22Rv1 (cell line): ENCODE data around the gene CLIC4.
"Not testable (repeated sequence)": the region's sequence is repeated elsewhere in the genome, so short reads cannot be mapped to it uniquely, and the experiment has no call there.

Experiments used
- H3K27ac ChIP-seq: fragments of 450-650 bp; 2 replicates; pipeline ENCODE4 v1.5.1; 2017
- CTCF ChIP-seq: fragments of 450-650 bp; IDR thresholded peaks from 2 replicates; pipeline ENCODE4 v1.5.1; 2017; ENCODE audit warnings: mild to moderate bottlenecking
- ZFX ChIP-seq: fragments of 450-650 bp; IDR thresholded peaks from 2 replicates; pipeline ENCODE4 v1.6.1; 2017; ENCODE audit warnings: antibody characterized with exemption, borderline replicate concordance

The CLIC4 gene

GRCh38 chr1:24886241-24886640 lies 141.0 kb downstream of the CLIC4 start:
- TF ChIP-seq CTCF (no peak), ZFX (no peak)
- H3K27ac ChIP-seq = no peak overlapping the region

GRCh38 chr1:24888061-24888970 lies 143.1 kb downstream of the CLIC4 start:
- no peak overlapping the region for H3K27ac ChIP-seq
- TF ChIP-seq ZFX = no peak
- TF ChIP-seq CTCF = no peak

GRCh38 chr1:24888971-24889676 lies 143.9 kb downstream of the CLIC4 start:
- TF ChIP-seq CTCF (no peak), ZFX (no peak)
- H3K27ac ChIP-seq = no peak overlapping the region

- no peak overlapping the region for H3K27ac ChIP-seq
These were observed 145.6 kb downstream of the CLIC4 start for GRCh38 chr1:24890887-24891286.

GRCh38 chr1:24891367-24891766 lies 146.1 kb downstream of the CLIC4 start:
- H3K27ac ChIP-seq = not testable (repeated sequence)

More at GRCh38 chr1:24890887-24891286, 145.6 kb downstream of the CLIC4 start:
- TF ChIP-seq CTCF (no peak), ZFX (no peak)

GRCh38 chr1:24892188-24893153 lies 147.2 kb downstream of the CLIC4 start:
- no peak overlapping the region for H3K27ac ChIP-seq
- TF ChIP-seq ZFX (no peak), CTCF (no peak)

- no peak for TF ChIP-seq CTCF
- TF ChIP-seq ZFX = no peak
- H3K27ac ChIP-seq = no peak overlapping the region
These were observed 148.2 kb downstream of the CLIC4 start for GRCh38 chr1:24893431-24893830.
